GM23248 (cell line): Measurements from ENCODE around the gene ARHGDIA.

Source experiments
- EZH2 ChIP-seq: fragments of 200-600 bp; sonication (generic); IDR thresholded peaks from 2 replicates; pipeline ENCODE4 v1.6.1; 2018; ENCODE audit warnings: antibody characterized with exemption, mild to moderate bottlenecking; ENCODE audit not compliant: insufficient read depth, poor library complexity, severe bottlenecking
- EZH2phosphoT487 ChIP-seq: fragments of 200-600 bp; sonication (generic); IDR thresholded peaks from 2 replicates; pipeline ENCODE4 v1.6.1; 2018; ENCODE audit warnings: antibody characterized with exemption, moderate library complexity, mild to moderate bottlenecking, low read depth; ENCODE audit not compliant: insufficient read depth

DNA sequence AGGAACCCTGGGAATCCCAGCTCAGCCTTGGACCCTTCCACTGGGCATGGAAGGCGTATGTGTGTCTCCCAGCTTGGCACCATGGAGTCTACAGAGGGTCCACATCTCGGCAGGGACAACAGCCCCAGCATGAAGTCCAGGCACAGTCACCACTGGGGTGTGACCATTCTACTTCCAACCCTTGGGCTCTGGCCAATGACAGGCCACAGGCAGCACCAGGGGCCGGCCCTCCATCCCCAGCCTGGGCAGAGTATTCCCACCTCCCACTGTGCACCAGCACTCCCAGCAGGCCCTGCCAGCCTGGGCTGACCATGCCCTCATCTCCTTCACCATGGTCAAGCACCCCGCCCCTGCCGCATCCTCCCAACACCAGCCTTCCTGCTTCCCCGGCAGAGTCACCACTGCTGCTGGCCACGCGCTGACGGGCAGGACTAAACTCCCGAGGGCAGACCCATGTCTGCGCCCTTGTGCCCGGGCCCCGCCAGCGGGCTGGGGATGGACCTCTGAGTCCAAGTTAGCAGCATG is 26.7 kb downstream of the ARHGDIA start:
- TF ChIP-seq EZH2 (no peak), EZH2phosphoT487 (no peak)
